ENCODE measurements around the gene PLCXD1. TPM values are rescaled to one million over a fixed set of nuclear protein-coding genes. Genes with fewer than 3 reads are reported as not detected.

PLCXD1 gene
- total RNA-seq, 1 donor from 2014 or later: 25.9 TPM

DNA sequence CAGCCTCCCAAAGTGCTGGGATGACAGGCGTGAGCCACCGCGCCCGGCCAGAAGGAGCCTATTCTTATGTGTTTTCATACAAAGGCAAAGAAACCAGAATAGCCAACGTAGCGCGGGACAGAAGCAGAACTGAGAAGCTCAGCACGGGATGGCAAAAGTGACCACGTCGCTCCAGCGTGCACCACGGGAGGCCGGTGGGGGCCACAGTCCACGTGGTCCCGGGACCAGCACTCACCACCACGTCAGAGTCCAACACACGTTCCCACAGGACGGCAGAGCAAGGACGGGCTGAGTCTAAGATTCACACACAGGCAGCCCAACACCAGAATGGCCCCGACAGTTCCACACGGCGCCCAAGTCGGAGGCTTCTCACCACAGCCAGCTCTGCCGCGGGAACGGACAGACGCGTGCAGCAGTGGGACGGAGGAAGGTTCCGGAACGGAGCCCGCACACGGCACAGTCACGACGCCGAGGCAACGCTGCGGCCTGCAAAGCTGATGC is 56.2 kb downstream of the PLCXD1 start:
- H3K9me3 Mint-ChIP-seq (ENCODE audit: unreplicated experiment): peaks cover 18% of the 10 kb centered on the region
- Histone ChIP-seq H3K4me2 (ENCODE audit: low read length) (no peak overlapping the region), H3K27ac (ENCODE audit: low read depth, low read length) (no peak overlapping the region), H3K79me2 (ENCODE audit: insufficient read depth, low read length) (no peaks in the 10 kb centered on the region), H3K9ac (ENCODE audit: low read length) (no peak overlapping the region), H3K27me3 (ENCODE audit: insufficient read depth, low read length) (no peaks in the 10 kb centered on the region), H3K9me3 (ENCODE audit: insufficient read depth, low read depth, low read length) (no peaks in the 10 kb centered on the region), H2AFZ (ENCODE audit: low read depth, low read length) (no peak overlapping the region), H4K20me1 (ENCODE audit: insufficient read depth, low read length) (no peaks in the 10 kb centered on the region), H3K36me3 (ENCODE audit: insufficient read depth, low read length) (no peaks in the 10 kb centered on the region), H3K4me3 (ENCODE audit: insufficient read depth, low read depth, low read length) (no peak overlapping the region), H3K4me1 (ENCODE audit: insufficient read depth, low read length) (no peaks in the 10 kb centered on the region)
- no peaks in the 10 kb centered on the region for H3K27me3 Mint-ChIP-seq (ENCODE audit: low read depth, unreplicated experiment)
- TF ChIP-seq EZH2 (IDR thresholded peaks at IDR 0.05; ENCODE audit: insufficient read depth, low read length): no peak
- TF ChIP-seq, protein P1, sequence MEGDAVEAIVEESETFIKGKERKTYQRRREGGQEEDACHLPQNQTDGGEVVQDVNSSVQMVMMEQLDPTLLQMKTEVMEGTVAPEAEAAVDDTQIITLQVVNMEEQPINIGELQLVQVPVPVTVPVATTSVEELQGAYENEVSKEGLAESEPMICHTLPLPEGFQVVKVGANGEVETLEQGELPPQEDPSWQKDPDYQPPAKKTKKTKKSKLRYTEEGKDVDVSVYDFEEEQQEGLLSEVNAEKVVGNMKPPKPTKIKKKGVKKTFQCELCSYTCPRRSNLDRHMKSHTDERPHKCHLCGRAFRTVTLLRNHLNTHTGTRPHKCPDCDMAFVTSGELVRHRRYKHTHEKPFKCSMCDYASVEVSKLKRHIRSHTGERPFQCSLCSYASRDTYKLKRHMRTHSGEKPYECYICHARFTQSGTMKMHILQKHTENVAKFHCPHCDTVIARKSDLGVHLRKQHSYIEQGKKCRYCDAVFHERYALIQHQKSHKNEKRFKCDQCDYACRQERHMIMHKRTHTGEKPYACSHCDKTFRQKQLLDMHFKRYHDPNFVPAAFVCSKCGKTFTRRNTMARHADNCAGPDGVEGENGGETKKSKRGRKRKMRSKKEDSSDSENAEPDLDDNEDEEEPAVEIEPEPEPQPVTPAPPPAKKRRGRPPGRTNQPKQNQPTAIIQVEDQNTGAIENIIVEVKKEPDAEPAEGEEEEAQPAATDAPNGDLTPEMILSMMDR (IDR thresholded peaks at IDR 0.05; ENCODE audit: insufficient read depth, low read depth, low read length): no peak
- FAIRE-seq (no peak), DNase-seq (ENCODE audit: low read depth) (no peak)
- no peak overlapping the region for H3K27ac Mint-ChIP-seq (ENCODE audit: unreplicated experiment)
- H3K4me3 Mint-ChIP-seq (ENCODE audit: unreplicated experiment): no peak overlapping the region
- no peaks in the 10 kb centered on the region for H3K4me1 Mint-ChIP-seq (ENCODE audit: low read depth, unreplicated experiment)
- peaks cover 22% of the 10 kb centered on the region for H3K36me3 Mint-ChIP-seq (ENCODE audit: low read depth, unreplicated experiment)

DNA sequence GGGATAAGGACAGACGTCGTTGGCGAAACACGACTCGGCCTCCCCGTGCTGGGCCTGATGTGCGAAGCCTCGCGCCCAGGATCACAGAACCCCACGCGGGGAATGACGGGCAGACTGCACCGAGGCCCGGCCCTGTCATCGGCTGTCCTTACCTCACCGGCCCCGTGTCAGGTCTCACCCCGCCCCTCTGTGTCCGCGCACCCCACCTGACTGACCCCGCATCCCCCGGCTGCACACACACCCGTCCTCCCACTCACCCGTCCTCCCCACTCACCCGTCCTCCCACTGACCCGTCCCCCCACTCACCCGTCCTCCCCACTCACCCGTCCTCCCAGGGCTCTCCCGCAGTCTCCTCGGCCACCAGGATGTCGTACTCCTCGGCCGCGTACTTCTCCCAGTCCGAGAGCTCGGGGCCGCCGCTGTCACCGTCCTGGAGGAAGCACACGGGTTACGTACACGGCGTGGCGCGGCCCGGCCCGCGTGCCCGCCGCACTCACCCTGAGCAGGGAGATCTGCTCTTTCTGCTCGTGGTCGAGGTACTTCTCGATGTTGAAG is 57.2 kb downstream of the PLCXD1 start:
- Mint-ChIP-seq H3K4me3 (ENCODE audit: unreplicated experiment) (no peak overlapping the region), H3K9me3 (ENCODE audit: unreplicated experiment) (peaks cover 18% of the 10 kb centered on the region), H3K27ac (ENCODE audit: unreplicated experiment) (no peak overlapping the region), H3K4me1 (ENCODE audit: low read depth, unreplicated experiment) (no peaks in the 10 kb centered on the region), H3K27me3 (ENCODE audit: low read depth, unreplicated experiment) (no peaks in the 10 kb centered on the region), H3K36me3 (ENCODE audit: low read depth, unreplicated experiment) (peaks cover 22% of the 10 kb centered on the region)
- Histone ChIP-seq H3K27me3 (ENCODE audit: insufficient read depth, low read length) (no peaks in the 10 kb centered on the region), H2AFZ (ENCODE audit: low read depth, low read length) (no peak overlapping the region), H3K9ac (ENCODE audit: low read length) (no peak overlapping the region), H3K27ac (ENCODE audit: low read depth, low read length) (no peak overlapping the region), H3K9me3 (ENCODE audit: insufficient read depth, low read depth, low read length) (no peaks in the 10 kb centered on the region), H3K4me2 (ENCODE audit: low read length) (no peak overlapping the region), H4K20me1 (ENCODE audit: insufficient read depth, low read length) (no peaks in the 10 kb centered on the region), H3K4me1 (ENCODE audit: insufficient read depth, low read length) (no peaks in the 10 kb centered on the region), H3K4me3 (ENCODE audit: insufficient read depth, low read depth, low read length) (no peak overlapping the region), H3K79me2 (ENCODE audit: insufficient read depth, low read length) (no peaks in the 10 kb centered on the region), H3K36me3 (ENCODE audit: insufficient read depth, low read length) (no peaks in the 10 kb centered on the region)
- TF ChIP-seq, protein P1 (IDR thresholded peaks at IDR 0.05; ENCODE audit: insufficient read depth, low read depth, low read length): no peak
- TF ChIP-seq EZH2 (IDR thresholded peaks at IDR 0.05; ENCODE audit: insufficient read depth, low read length): no peak
- FAIRE-seq: no peak
- DNase-seq (ENCODE audit: low read depth): no peak

DNA sequence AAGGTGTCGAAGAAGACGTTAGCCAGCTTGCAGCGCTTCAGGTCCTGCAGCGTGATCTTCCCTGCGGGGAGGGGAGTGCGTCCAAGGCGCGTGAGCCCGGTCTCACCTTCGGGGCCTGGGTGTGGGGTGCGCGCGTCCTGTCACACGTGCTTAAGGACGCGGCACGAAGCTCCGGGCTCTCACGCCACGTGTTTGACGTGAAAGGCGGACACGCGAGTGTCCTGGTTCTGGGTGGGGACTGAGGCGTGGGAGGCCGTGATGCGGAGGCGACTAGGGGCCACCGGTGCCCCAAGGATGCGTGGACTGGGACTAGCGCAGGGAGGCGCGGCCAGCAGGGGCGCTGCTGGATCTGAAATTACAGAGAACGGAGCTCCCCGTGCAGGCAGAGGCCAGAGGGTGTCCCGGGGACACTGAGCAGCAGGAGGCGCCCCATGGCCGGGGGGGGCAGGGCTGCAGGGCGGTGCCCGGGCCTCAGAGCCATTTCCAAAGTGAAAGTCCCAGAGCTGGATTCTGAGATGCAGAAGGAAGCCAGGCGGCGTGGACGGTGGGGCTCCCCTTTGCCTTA is 57.7 kb downstream of the PLCXD1 start:
- Histone ChIP-seq H3K4me2 (ENCODE audit: low read length) (no peak overlapping the region), H3K9ac (ENCODE audit: low read length) (no peak overlapping the region), H3K27ac (ENCODE audit: low read depth, low read length) (no peak overlapping the region), H3K79me2 (ENCODE audit: insufficient read depth, low read length) (no peaks in the 10 kb centered on the region), H3K36me3 (ENCODE audit: insufficient read depth, low read length) (no peaks in the 10 kb centered on the region), H2AFZ (ENCODE audit: low read depth, low read length) (no peak overlapping the region), H3K4me1 (ENCODE audit: insufficient read depth, low read length) (no peaks in the 10 kb centered on the region), H3K9me3 (ENCODE audit: insufficient read depth, low read depth, low read length) (no peaks in the 10 kb centered on the region), H4K20me1 (ENCODE audit: insufficient read depth, low read length) (no peaks in the 10 kb centered on the region), H3K27me3 (ENCODE audit: insufficient read depth, low read length) (no peaks in the 10 kb centered on the region), H3K4me3 (ENCODE audit: insufficient read depth, low read depth, low read length) (no peak overlapping the region)
- H3K27me3 Mint-ChIP-seq (ENCODE audit: low read depth, unreplicated experiment): no peaks in the 10 kb centered on the region
- FAIRE-seq (no peak), DNase-seq (ENCODE audit: low read depth) (no peak)
- H3K4me3 Mint-ChIP-seq (ENCODE audit: unreplicated experiment): no peak overlapping the region
- H3K36me3 Mint-ChIP-seq (ENCODE audit: low read depth, unreplicated experiment): peaks cover 22% of the 10 kb centered on the region
- no peak overlapping the region for H3K27ac Mint-ChIP-seq (ENCODE audit: unreplicated experiment)
- peaks cover 18% of the 10 kb centered on the region for H3K9me3 Mint-ChIP-seq (ENCODE audit: unreplicated experiment)
- TF ChIP-seq, protein P1 (IDR thresholded peaks at IDR 0.05; ENCODE audit: insufficient read depth, low read depth, low read length): no peak
- no peak for TF ChIP-seq EZH2 (IDR thresholded peaks at IDR 0.05; ENCODE audit: insufficient read depth, low read length)
- H3K4me1 Mint-ChIP-seq (ENCODE audit: low read depth, unreplicated experiment): no peaks in the 10 kb centered on the region
